Esophagus (tissue), 2 donors: ENCODE measurements around the gene LTBP2. TPM values are rescaled to one million over a fixed set of nuclear protein-coding genes. Genes with fewer than 3 reads are reported as not detected.
A peak's percentile ranks its signal among the peaks of the same experiment; 100 is the strongest.

Source experiments
- H3K27ac ChIP-seq, 2 donors: one replicate each; pipeline ENCODE4 v1.5.1; 2013; ENCODE audit warnings: low read depth in 2 of 2, mild to moderate bottlenecking in 2 of 2, inconsistent platforms in 1 of 2, low read length in 1 of 2, moderate library complexity in 1 of 2
- H3K27me3 ChIP-seq, 2 donors: one replicate each; pipeline ENCODE4 v1.6.1; 2013; ENCODE audit warnings: low read length in 2 of 2, control low read depth in 1 of 2, mild to moderate bottlenecking in 1 of 2; ENCODE audit not compliant: insufficient read depth in 2 of 2, control insufficient read depth in 1 of 2
- H3K36me3 ChIP-seq, 2 donors: one replicate each; pipeline ENCODE4 v1.6.1; 2013; ENCODE audit warnings: low read length in 1 of 2; ENCODE audit not compliant: control insufficient read depth in 2 of 2, insufficient read depth in 2 of 2
- H3K4me1 ChIP-seq, 2 donors: one replicate each; pipeline ENCODE4 v1.6.1; 2013; ENCODE audit warnings: low read length in 1 of 2; ENCODE audit not compliant: control insufficient read depth in 2 of 2, insufficient read depth in 2 of 2
- H3K4me3 ChIP-seq, 2 donors: one replicate each; pipeline ENCODE4 v1.5.1; 2013; ENCODE audit warnings: low read length in 2 of 2, mild to moderate bottlenecking in 2 of 2, low read depth in 1 of 2, moderate library complexity in 1 of 2
- H3K9me3 ChIP-seq, 2 donors: one replicate each; pipeline ENCODE4 v1.6.1; 2013; ENCODE audit warnings: mild to moderate bottlenecking in 2 of 2, low read depth in 1 of 2, low read length in 1 of 2, moderate library complexity in 1 of 2; ENCODE audit not compliant: control insufficient read depth in 2 of 2, insufficient read depth in 1 of 2
- WGBS, 2 donors: extraction: QIAGEN DNeasy Blood & Tissue Kit; methylation state at CpG; one replicate each; pipeline ENCODE4 v1.1.7; 2013; 5-methylcytosine and 5-hydroxymethylcytosine counted together
- polyA plus RNA-seq, 2 donors: library from polyadenylated mRNA; stranded (reverse); fragments of 200-250 nt; gene quantifications; one replicate each; pipeline ENCODE4 v1.2.3, GENCODE V29; 2013
- donor health status: healthy with polysubstance abuse.
- donor health status: Bipolar disorder and iron deficiency.

LTBP2 gene
- polyA plus RNA-seq, 2 donors = 4.7 to 5.5 TPM

DNA sequence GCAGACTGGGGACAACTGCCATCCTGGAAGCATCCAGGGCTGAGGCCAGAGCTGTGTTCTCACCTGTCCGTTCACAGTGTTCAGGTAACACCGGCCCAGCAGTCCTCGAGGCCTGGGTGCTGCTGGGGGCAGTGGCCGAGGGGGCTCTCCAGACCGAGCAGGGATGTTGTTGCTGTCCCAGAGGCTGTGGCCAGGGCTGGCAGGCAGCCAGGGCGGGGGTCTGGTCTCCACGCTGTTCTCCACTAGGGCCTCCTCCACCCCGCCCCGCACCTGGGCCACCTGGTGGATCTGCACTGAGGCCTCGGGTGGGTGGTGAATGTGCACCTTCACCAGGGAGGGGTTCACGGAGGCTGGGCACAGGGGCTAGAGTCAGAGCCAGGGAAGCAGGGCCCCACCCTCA is 61.0 kb downstream of the LTBP2 start:
- 81 to 83% methylated on average over 11 of the region's 11 CpGs for WGBS, 2 donors
- Histone ChIP-seq H3K27me3 (no peaks in the 10 kb centered on the region), H3K4me3 (no peak overlapping the region), H3K9me3 (no peaks in the 10 kb centered on the region), H3K4me1 (peaks cover 0 to 10% of the 10 kb centered on the region in 2 donors), H3K36me3 (peaks cover 2 to 4% of the 10 kb centered on the region in 2 donors), H3K27ac (no peak overlapping the region)

- Histone ChIP-seq H3K27ac (peak overlapping the region in 1 of 2 donors; percentile 62), H3K4me3 (no peak overlapping the region), H3K4me1 (peaks cover 0 to 10% of the 10 kb centered on the region in 2 donors), H3K36me3 (peaks cover 2 to 4% of the 10 kb centered on the region in 2 donors), H3K9me3 (no peaks in the 10 kb centered on the region), H3K27me3 (no peaks in the 10 kb centered on the region)
- 0 to 2% methylated on average over 1 of the region's 1 CpG for WGBS, 2 donors
These were observed 62.0 kb downstream of the LTBP2 start for GRCh38 chr14:74550071-74550470.

GRCh38 chr14:74549588-74549987 is 62.4 kb downstream of the LTBP2 start:
- H3K27me3 ChIP-seq = no peaks in the 10 kb centered on the region
- H3K9me3 ChIP-seq = no peaks in the 10 kb centered on the region
- peaks cover 2 to 4% of the 10 kb centered on the region in 2 donors for H3K36me3 ChIP-seq
- WGBS, 2 donors = 42 to 57% methylated on average over 1 of the region's 1 CpG
- peak overlapping the region; percentile 25 to 62 for H3K27ac ChIP-seq
- no peak overlapping the region for H3K4me3 ChIP-seq
- H3K4me1 ChIP-seq = peaks cover 0 to 10% of the 10 kb centered on the region in 2 donors

- H3K4me1 ChIP-seq = peaks cover 0 to 10% of the 10 kb centered on the region in 2 donors
- H3K36me3 ChIP-seq = peaks cover 2 to 4% of the 10 kb centered on the region in 2 donors
- WGBS, 2 donors = 78 to 79% methylated on average over 3 of the region's 3 CpGs
- H3K9me3 ChIP-seq = no peaks in the 10 kb centered on the region
- no peak overlapping the region for H3K27ac ChIP-seq
- no peaks in the 10 kb centered on the region for H3K27me3 ChIP-seq
- no peak overlapping the region for H3K4me3 ChIP-seq
These were observed 63.2 kb downstream of the LTBP2 start for GRCh38 chr14:74548881-74549280.

DNA sequence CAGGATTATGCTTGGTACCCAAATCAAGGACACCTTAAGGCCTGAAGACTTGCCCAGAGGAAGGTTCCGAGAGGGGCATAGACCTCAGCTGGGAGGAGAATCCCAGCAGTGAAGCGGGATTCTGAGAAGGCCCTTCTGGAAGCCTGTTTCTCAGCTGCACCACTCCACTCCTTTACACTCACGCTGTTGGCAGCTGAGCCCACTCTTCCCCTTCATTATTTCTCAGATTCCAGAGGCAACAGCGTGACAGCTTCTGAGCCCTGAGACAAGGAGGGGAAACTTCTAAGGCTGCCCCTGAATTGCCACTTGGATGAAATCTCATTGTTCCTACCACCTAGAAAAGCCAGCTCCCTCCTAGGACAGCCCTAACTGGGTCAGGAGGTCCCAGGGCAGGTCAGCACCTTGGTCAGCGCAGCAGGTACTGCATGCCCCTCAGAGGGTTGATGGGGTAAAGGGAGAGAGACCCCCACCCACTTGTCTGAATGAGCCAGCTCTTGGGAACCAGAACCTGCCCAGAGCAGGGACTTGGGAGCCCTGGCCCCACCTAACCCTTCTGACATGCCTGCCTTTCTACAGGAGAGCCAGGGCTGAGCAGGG is 64.6 kb downstream of the LTBP2 start:
- Histone ChIP-seq H3K27me3 (no peaks in the 10 kb centered on the region), H3K9me3 (no peaks in the 10 kb centered on the region), H3K4me3 (no peak overlapping the region), H3K27ac (no peak overlapping the region), H3K4me1 (peaks cover 0 to 8% of the 10 kb centered on the region in 2 donors), H3K36me3 (peaks cover 0 to 4% of the 10 kb centered on the region in 2 donors)
- 92 to 94% methylated on average over 5 of the region's 5 CpGs for WGBS, 2 donors

- Histone ChIP-seq H3K4me3 (no peak overlapping the region), H3K36me3 (peaks cover 0 to 7% of the 10 kb centered on the region in 2 donors), H3K27me3 (no peaks in the 10 kb centered on the region), H3K9me3 (no peaks in the 10 kb centered on the region), H3K4me1 (peaks cover 0 to 8% of the 10 kb centered on the region in 2 donors), H3K27ac (no peak overlapping the region)
- WGBS, 2 donors = 69 to 76% methylated on average over 11 of the region's 11 CpGs
These were observed 65.6 kb downstream of the LTBP2 start for GRCh38 chr14:74546416-74546815.

DNA sequence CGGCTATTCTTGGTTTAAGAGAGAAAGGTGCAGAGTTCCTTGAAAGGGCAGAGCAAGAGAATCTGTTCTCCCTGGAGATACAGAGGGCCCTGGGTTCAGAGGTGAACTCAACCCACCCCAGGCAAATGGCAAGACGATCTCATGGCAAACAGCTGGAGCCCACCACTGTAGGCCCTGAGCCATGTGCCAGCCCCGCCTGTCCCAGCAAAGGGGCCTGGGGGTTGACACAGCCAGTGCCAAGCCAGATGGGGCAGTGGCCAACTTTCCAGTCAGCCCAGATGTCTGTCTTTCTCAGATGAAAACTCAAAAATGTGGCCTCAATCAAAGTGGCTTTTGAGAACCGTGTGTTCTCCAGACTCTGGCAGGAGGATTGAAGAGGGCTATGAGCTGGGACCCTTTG is 66.7 kb downstream of the LTBP2 start:
- Histone ChIP-seq H3K9me3 (no peaks in the 10 kb centered on the region), H3K27me3 (no peaks in the 10 kb centered on the region), H3K27ac (no peak overlapping the region), H3K36me3 (peaks cover 0 to 7% of the 10 kb centered on the region in 2 donors), H3K4me3 (no peak overlapping the region), H3K4me1 (peaks cover 0 to 8% of the 10 kb centered on the region in 2 donors)
- 74 to 75% methylated on average over 4 of the region's 4 CpGs for WGBS, 2 donors

DNA sequence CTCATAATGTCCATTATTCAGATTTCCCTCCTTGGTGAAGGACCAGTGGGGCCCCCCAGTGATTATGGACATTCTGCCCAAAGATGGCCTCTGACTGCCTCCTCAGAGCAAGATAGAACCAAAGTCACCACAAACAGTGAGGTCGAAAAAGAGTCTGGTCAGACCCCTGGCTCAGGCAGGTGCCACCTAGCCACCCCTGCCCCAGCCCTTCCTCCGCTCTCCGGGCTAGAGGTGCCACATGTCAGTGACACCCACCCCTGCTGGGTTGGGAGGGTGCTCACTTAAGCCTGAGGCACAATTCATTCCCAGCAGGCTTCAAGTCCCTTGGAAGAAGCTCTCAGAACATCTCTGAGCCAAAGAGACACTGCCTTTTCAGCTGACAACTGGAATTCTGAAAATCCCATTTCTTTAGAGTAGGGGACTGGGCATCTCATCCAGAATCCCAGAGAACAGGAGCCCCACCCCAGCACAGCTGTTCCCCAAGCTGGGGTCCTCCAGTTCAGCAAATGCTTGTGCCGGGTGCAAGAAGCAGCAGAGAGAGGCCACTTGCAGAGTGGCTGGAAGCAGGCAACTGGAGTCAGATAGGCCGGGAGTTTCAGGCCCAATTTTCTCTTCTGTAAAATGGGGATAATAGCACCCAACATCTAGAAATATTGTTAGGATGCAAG is 68.1 kb downstream of the LTBP2 start:
- WGBS, 2 donors = 91% methylated on average over 5 of the region's 5 CpGs
- no peaks in the 10 kb centered on the region for H3K27me3 ChIP-seq
- no peak overlapping the region for H3K4me3 ChIP-seq
- H3K9me3 ChIP-seq = no peaks in the 10 kb centered on the region
- H3K27ac ChIP-seq = no peak overlapping the region
- H3K4me1 ChIP-seq = peaks cover 0 to 1% of the 10 kb centered on the region in 2 donors
- H3K36me3 ChIP-seq = peaks cover 0 to 9% of the 10 kb centered on the region in 2 donors

DNA sequence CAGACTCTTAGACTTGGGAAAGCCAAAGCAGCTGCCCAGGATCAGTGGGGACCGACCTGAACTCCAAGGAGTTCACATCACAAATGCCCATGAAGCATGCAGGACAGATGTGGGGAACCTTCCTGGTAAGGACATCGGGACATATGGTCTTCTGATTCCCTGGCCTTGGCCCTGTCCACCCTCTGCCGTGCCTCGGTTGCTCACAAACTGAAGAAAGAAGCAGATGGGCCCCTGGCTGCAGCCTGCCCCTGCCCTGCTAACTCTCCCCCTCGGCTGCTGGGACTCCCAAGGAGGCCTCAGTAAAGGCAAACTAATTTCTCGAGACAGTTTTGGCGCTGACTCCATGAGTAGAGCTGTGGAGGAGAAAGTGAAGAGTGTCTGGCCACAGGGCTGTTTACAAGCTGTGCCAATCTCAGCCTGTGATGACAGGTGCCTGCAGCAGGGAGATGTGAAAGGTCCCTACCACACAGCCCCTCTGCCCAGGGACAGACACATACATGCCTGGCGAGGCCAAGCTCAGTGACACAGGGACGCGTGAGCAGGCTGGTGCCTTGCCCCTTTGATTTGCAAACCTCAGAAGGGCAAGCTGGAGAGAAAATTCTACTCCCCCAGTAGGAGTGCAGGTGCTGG is 69.9 kb downstream of the LTBP2 start:
- H3K4me1 ChIP-seq = no peaks in the 10 kb centered on the region
- peaks cover 0 to 11% of the 10 kb centered on the region in 2 donors for H3K36me3 ChIP-seq
- H3K27ac ChIP-seq = no peak overlapping the region
- WGBS, 2 donors = 87% methylated on average over 10 of the region's 10 CpGs
- no peaks in the 10 kb centered on the region for H3K27me3 ChIP-seq
- no peak overlapping the region for H3K4me3 ChIP-seq
- H3K9me3 ChIP-seq = no peaks in the 10 kb centered on the region
